Stimulated activated CD8-positive, alpha-beta memory T cell treated with anti-CD3 and anti-CD28 coated beads, Interleukin-12 subunit alpha, Interleukin-12 subunit beta, amount 100 ng/mL, for 1 hour (primary cell): ENCODE data around the gene AKAP12.

ENCODE experiments used
- DNase-seq: peaks from one replicate; pipeline ENCODE4 v3.0.0-alpha.2; 2020; ENCODE audit warnings: low read depth

Gene AKAP12

GRCh38 chr6:151239603-151240035 lies at the start of gene AKAP12:
AKAP12 (plus strand) TSS chr6:151239967; CDS start chr6:151240563, 596 bp downstream.
- DNase-seq, result no peak

DNA sequence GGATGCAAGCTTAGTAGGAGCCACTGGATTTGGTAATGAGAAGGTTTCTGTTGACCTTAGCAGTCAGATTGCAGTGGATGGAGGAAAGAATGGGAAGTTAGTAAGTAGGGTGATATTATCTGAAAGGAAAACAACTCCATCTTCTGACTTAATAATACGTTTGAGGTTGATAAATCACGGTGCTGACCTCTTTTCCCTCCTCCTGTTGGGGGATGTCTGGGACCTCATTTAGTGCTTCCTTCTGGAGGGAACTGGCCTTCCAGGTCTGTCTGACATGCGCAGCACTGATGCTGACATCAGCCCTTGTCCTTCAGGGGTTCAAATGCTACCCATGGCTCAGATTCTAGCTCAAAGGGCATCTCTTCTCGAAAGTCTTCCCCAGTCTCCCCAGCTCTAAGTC lies 48.2 kb upstream of the AKAP12 start:
- DNase-seq, result no peak

DNA sequence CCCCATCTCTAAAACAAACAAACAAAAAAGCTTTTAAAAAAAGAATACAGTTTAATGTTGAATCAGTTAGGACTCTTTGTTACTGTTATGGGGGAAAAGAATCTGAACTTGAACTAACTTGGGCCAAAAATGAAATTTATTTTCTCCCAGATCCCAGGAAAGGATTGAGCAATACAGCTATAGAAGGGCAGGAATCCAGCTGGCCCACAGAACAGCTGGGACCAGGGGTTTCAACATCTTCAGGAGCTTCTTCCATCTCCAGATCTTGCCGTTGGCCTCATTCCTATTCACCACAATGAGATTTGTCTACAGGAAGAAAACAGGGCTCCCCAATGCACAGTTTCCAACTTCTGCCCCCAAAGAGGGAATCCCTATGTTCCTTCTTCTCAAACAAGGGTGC lies 43.2 kb upstream of the AKAP12 start:
- no peak for DNase-seq

GRCh38 chr6:151197556-151197955 lies 42.2 kb upstream of the AKAP12 start:
- no peak for DNase-seq

GRCh38 chr6:151199991-151200390 lies 39.8 kb upstream of the AKAP12 start:
- DNase-seq, result no peak

DNA sequence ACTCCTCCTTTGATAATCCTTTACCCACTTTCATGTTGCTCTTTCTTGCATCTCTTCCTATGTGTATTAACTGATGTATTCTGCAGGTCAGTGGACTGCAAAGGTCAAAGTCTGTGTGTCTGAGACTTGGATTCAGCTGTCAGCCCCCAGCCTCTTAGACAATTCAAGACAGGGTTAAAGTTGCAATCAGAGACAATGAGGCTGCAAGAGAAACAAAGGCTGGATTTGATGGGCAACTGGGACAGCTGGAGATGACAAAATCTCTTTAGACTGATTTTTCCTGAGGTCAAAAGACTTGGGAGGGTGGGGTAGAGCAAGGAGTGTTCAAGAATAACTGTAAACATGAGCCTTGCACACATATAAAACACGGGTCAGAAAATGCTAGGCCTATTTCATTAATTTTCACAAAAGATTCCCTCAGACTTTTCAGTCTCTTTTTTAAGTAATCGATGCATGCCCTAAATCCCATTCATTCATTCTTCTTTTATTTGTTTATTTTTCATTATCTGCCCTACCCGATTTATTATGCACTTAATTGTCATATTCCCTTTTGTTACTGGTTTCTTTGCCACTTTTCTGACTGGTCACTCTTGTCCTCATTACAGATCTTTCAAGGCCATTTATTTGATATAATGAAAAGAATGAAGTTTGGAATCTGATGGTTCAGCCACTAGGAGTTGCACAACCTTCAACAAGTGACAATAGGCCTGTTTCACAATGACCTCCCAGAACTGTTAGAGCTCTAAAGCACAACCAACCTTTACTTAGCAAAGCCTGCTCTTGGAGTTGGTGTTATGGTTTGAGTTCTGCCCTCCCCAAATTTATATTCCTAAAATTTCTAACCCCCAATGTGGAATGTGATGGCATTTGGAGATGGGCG lies 33.8 kb upstream of the AKAP12 start:
- no peak for DNase-seq

GRCh38 chr6:151207674-151208073 lies 32.1 kb upstream of the AKAP12 start:
- DNase-seq, result no peak

GRCh38 chr6:151209071-151209831 lies 30.5 kb upstream of the AKAP12 start:
- no peak for DNase-seq

- DNase-seq, result no peak
Observed at GRCh38 chr6:151211075-151211474, 28.7 kb upstream of the AKAP12 start.

GRCh38 chr6:151213352-151213751 lies 26.4 kb upstream of the AKAP12 start:
- DNase-seq, result no peak

- DNase-seq, result no peak
Observed at GRCh38 chr6:151215999-151216398, 23.8 kb upstream of the AKAP12 start.

GRCh38 chr6:151216804-151217203 lies 23.0 kb upstream of the AKAP12 start:
- DNase-seq, result no peak

GRCh38 chr6:151219192-151219591 lies 20.6 kb upstream of the AKAP12 start:
- no peak for DNase-seq

GRCh38 chr6:151224076-151224475 lies 15.7 kb upstream of the AKAP12 start:
- DNase-seq, result no peak

GRCh38 chr6:151225919-151226318 lies 13.8 kb upstream of the AKAP12 start:
- no peak for DNase-seq

DNA sequence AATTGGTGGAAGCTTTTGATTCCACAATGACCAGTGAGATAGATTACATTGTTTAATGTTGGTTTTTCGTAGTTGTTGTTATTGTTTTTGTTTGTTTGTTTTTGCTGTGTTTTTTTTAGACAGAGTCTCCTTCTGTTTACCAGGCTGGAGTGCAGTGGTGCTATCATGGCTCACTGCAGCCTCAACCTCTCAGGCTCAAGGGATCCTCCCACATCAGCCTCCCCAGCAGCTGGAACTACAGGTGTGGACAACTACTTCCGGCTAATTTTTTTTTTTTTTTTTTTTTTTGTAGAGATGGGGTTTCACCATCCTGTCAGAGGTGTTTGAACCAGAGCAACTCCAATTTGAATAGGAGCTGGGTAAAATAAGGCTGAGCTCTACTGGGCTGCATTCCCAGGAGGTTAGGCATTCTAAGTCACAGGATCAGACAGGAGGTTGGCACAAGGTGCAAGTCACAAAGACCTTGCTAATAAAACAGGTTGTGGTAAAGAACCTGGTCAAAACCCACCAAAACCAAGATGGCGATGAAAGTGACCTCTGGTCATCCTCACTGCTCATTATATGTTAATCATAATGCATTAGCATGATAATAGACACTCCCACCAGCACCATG lies 10.9 kb upstream of the AKAP12 start:
- DNase-seq, result no peak

- no peak for DNase-seq
Observed at GRCh38 chr6:151229401-151230276, 10.1 kb upstream of the AKAP12 start.

GRCh38 chr6:151230277-151230577 lies 9.5 kb upstream of the AKAP12 start:
- DNase-seq, result no peak

DNA sequence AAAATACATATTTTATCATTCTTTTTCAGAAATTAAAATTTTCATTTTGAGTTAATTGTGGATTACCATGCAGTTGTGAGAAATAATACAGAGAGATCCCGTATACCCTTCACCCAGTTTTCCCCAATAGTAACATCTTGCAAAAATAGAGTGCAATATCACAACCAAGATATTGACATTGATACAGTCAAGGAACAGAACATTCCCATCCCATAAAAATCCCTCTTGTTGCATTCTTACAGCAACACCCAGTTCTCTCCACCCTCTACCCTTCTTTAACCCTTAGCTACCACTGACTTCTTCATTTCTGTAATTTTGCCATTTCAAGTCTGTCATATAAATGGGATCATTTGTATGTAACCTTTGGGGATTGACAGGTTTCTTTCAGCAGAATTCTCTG lies 6.9 kb upstream of the AKAP12 start:
- no peak for DNase-seq

DNA sequence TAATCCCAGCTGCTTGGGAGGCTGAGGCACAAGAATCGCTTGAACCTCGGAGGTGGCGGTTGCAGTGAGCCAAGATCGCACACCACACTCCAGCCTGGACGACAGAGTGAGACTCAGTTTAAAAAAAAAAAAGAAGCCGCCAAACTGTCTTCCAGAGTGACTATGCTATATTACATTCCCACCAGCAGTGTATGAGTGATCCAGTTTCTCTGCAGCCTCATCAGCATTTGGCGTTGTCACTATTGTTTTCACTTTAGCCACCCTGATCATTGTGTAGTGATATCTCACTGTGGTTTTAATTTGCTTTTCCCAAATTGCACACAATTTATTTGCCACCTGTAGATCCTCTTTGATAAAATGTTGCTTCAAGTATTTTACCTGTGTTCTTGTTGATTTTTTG lies 6.0 kb upstream of the AKAP12 start:
- DNase-seq, result no peak

DNA sequence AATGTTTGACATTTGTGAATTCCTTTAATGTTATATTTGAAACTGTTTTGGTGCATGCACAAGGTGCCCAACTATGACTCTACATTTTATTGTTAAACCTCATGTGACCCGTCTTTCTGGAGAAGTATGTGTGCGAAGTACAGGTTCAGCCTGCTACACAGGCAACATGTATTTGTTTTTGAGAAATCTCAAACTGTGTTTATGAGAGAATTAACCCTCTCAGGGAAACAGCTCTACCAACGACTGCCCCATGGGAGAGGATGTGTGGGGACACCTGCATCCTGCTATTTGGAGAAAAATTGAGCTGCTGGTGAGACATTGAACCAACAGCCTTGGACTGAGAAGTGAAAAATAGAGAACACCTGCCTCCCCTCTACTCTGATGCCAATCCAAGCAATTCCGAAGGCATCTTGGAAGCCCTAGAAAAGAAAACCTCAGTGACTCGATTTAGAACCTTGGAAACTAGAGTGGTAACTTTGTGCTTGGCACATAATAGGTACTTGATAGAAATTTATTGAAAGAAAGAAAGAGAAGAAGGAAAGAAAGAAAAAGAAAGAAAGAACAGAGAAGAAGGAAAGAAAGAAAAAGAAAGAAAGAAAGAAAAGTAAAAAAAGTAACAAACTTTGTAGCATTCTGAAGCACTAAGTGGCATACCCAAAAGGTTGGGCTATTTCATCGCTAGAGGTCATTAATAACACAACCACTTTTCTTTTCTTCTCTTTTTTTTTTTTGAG lies 2.9 kb upstream of the AKAP12 start:
- DNase-seq, result no peak
